ENCODE results near the gene CAVIN1. TPM values are rescaled to one million over a fixed set of nuclear protein-coding genes. Genes with fewer than 3 reads are reported as not detected.
"Not testable (repeated sequence)": the region's sequence is repeated elsewhere in the genome, so short reads cannot be mapped to it uniquely, and the experiment has no call there.

The CAVIN1 gene
- total RNA-seq, 1 donor from 2014 or later, result 336 TPM

- peak; percentile 83 for DNase-seq
Measured at GRCh38 chr17:42405963-42406495, 17.0 kb downstream of the CAVIN1 start.

- DNase-seq, result no peak
Measured at GRCh38 chr17:42405076-42405475, 18.0 kb downstream of the CAVIN1 start.

- DNase-seq, result no peak
Measured at GRCh38 chr17:42404326-42405055, 18.6 kb downstream of the CAVIN1 start.

DNA sequence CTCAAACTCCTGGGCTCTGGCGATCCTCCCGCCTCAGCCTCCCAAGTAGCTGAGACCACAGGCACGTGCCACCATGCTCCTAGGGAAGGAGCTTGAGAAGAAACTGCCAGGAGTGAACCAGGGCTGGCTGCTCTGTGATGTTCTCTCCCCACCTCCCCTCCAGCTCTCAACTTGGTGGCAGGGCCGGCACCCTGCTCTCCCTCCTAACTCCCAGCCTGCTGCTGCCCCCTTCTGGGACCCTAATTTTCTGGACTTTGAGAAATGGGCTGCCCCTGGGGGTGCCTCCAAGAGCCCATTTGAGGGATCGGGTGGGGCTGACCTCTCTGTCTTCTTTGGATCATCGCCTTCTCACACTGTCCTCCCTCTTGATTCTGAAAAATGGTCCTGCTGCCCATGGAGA lies 19.9 kb downstream of the CAVIN1 start:
- DNase-seq, result no peak

- DNase-seq, result no peak
Measured at GRCh38 chr17:42402117-42402516, 20.9 kb downstream of the CAVIN1 start.

DNA sequence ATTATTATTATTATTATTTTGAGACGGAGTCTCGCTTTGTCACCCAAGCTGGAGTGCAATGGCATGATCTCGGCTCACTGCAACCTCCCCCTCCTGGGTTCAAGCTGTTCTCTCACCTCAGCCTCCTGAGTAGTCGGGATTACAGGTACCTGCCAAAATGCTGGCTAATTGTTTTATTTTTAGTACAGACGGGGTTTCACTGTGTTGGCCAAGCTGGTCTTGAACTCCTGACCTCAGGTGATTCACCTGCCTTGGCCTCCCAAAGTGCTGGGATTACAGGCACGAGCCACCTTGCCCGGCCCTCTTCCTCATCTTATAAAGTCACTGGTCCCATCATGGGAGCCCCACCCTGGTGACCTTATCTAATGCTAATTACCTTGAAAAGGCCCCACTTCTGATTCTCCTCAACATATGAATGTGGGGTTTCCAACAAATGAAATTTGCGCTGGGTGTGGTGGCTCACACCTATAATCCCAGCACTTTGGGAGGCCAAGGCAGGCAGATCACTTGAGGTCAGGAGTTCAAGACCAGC lies 22.1 kb downstream of the CAVIN1 start:
- not testable (repeated sequence) for DNase-seq

- DNase-seq, result no peak
Measured at GRCh38 chr17:42399948-42400843, 22.9 kb downstream of the CAVIN1 start.

DNA sequence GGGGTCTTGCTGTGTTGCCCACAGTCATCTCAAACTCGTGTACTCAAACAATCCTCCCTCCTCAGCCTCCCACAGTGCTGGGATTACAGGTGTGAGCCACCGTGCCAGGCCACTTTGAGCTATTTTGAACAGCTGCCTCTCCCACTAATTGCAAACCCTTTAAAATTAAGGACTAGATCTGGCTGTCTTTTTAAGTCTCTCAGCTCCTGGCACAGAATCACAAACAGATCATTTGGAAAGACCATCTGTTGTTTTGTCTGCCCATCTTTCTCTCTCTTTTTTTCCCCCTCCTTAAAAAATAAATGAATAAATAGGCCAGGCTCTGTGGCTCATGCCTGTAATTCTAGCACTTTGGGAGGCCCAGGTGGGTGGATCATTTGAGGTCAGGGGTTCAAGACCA lies 23.9 kb downstream of the CAVIN1 start:
- DNase-seq, result no peak

DNA sequence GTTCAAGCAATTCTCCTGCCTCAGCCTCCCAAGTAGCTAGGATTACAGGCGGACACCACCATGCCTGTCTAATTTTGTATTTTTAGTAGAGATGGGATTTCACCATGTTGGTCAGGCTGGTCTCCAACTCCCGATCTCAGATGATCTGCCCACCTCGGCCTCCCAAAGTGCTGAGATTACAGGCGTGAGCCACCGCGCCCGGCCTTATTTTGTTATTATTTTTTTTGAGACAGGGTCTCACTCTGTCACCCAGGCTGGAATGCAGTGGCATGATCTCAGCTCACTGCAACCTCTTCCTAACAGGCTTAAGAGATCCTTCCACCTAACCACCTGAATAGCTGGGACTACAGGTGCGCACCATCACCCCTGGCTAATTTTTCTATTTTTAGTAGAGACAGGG lies 27.5 kb downstream of the CAVIN1 start:
- DNase-seq, result not testable (repeated sequence)

DNA sequence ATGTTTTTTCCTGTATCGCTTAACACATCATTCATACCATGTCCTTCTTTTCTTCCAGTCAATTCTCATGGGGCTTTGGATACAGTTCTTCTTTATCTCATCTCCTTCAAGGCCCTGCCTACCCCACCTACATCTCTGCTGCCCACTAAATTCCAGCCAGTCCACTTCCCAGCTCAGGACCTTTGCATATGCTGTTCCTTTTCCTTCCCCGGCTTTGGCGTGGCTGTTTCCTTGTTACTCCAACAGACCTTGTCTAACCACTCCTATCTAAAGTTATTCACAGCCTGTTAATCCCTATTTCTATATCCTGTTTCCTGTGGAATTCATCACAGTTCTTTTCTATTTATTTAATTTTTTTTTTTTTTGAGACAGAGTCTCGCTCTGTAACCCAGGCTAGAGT lies 28.2 kb downstream of the CAVIN1 start:
- DNase-seq, result no peak

- DNase-seq, result no peak
Measured at GRCh38 chr17:42392692-42393415, 30.2 kb downstream of the CAVIN1 start.

DNA sequence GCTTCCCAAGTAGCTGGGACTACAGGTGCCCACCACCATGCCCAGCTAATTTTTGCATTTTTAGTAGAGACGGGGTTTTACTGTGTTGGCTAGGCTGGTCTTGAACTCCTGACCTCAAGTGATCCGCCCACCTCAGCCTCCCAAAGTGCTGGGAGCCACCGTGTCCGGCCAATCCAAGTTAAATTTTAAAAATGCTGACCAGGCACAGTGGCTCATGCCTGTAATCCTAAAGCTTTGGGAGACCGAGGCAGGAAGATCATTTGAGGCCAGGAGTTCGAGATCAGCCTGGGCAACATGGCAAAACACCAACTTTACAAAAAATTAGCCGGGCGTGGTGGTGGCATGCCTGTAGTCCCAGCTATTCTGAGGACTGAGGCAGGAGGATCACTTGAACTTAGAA lies 31.6 kb downstream of the CAVIN1 start:
- DNase-seq, result not testable (repeated sequence)

DNA sequence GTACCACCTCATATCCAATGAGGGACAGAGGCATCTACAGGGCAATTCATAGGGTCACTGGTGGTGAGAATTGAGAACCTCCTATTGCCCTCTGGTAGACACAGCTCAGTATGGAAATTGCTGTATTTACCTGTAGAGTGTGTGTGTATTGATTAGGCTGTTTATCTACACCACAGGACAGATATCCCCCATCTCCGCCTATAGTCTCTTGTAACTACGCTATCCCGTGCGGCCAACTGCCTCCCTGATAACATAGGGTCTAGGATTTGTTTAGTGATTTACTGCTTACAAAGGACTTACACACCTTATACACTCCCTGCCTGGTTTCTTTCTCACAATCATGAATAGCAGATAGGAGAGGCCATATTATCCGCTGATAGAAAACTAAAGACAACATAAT lies 33.2 kb downstream of the CAVIN1 start:
- DNase-seq, result no peak

DNA sequence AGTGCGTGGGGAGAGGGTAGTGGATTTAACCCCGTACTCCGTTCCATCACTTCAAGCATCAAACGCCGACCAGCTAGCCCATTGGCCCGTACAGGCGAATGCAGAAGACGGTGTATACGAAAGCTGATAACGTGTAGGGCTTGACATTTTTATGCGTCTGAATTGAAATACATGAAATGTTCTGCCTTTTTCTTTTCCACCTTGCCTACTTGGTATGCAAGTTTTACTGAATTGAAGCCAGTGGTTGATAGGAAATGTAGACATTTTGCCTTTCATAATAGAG lies 34.0 kb downstream of the CAVIN1 start:
- no peak for DNase-seq

GRCh38 chr17:42388381-42389134 lies 34.5 kb downstream of the CAVIN1 start, which contains the start of gene STAT3:
Gene STAT3 (minus strand): TSS chr17:42388442. CDS start chr17:42348516, 39,926 bp downstream.
- peak; percentile 100 for DNase-seq

DNA sequence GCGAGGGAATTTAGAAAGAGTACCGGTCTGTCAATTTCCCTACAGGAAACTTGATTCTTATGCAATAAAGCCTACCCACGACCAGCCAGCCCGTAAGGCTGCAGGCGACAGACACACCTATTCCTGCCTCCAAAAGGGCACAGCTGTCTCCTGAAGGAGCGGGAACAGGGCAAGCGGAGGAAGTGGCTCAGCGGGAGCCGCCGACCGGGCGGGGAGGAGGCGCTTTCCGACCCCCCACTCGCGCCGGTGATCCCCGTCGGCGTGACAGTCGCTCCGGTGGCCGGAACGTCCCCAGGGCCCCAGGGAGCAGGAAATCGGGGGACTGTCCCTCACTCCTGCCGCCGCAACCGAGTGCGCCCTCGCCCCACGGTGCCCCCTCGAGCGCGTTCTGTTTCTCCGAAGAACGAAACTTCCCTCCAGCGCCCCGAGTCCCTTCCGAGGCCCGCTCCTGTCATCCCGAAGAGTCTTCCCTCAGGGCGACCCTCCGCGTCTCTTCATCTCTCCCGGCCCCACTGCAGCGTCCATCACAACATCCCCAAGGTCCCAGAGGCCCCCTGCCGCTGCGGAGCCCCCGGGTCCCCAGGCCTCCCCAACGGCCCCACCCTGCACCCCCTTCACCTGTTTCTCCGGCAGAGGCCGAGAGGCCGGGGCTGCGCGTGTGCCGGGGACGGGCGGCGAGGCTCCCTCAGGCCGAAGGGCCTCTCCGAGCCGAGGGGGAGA lies 35.2 kb downstream of the CAVIN1 start:
- DNase-seq, result peak; percentile 49

- DNase-seq, result peak; percentile 70
Measured at GRCh38 chr17:42386777-42387657, 36.0 kb downstream of the CAVIN1 start.

GRCh38 chr17:42381898-42382297 lies 41.2 kb downstream of the CAVIN1 start:
- no peak for DNase-seq

DNA sequence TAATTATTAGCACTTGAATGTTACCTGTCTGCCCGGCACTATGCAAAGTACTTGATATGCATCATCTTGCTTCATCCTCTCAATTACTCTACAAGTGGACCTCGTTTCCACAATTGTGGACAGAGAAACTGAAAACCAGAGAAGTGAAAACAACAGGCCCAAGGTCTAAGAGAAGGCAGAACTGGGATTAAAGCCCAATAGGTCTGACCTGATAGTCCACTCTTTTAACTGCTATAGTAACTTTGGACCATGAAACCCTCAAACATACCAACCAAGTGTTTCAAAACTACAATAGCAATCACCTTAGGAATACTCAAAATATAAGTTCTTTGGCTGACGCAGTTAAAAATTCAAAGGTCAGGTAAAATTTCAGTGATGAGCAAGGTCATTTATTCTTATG lies 42.1 kb downstream of the CAVIN1 start:
- DNase-seq, result no peak
